HG03354 (cell line): ENCODE measurements around the gene SYT15.
"Not testable (repeated sequence)": the region's sequence is repeated elsewhere in the genome, so short reads cannot be mapped to it uniquely, and the experiment has no call there.

Experiments
- ATAC-seq: cut with Tn5 transposase; IDR thresholded peaks from one replicate; pipeline ENCODE4 v1.9.1; 2021; ENCODE audit warnings: mild to moderate bottlenecking; ENCODE audit not compliant: unreplicated experiment, poor library complexity, severe bottlenecking

SYT15 gene

GRCh38 chr10:46582568-46582967, 3.6 kb downstream of the SYT15 start:
- ATAC-seq, result not testable (repeated sequence)

DNA sequence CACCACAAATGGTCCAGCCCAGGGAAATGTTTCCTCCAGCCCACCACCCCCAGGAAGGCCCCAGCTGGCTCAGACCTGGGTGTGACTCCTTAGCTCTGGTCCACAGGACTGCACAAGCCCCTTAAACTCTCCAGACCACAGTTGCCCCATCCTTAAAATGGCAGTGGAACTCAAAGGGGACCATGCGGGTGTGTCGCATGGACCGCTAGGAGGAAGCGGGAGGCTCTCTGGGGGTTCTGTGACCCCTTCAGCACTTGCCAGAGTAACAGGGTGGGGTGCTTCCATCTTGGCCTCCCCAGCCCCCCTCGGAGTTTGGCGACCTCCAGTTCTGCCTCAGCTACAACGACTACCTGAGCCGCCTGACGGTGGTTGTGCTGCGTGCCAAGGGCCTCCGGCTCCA, 5.3 kb downstream of the SYT15 start:
- ATAC-seq, result not testable (repeated sequence)

DNA sequence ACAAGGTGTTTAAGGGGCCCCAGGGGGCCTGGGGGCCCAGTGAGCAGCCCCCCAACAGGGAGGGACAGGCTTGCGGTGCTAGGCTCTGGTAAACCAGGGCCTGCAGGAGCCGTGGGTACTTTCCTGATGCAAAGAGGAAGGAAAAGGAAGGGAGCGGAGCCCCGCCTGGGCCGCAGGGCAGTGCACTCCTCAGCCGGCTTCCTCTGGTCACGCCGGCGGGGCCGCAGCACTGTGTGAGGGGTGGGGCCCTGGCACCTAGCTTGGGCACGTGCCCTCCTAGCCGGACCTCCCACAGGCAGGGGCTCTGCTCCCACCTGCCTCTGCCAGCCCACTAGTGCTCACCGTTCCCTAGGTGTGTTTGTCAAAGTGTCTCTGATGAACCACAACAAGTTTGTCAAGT, 6.3 kb downstream of the SYT15 start:
- not testable (repeated sequence) for ATAC-seq

DNA sequence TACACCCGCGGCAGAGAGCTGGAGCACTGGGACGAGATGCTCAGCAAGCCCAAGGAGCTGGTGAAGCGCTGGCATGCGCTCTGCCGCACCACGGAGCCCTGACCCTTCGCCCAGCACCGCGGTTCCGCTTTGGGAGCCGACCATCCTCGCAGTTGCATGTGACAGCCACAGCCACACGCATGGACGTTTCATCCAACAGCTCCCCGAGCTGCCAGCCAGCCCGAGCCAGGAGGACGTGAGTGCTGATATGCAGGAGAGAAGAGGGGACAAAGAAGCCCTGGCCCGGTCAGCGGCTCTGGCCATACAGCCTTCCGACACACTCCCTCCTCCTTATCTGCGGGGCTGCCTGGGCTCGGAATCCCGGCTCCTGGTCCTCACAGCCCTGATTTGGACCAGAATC, 8.6 kb downstream of the SYT15 start:
- ATAC-seq, result not testable (repeated sequence)

GRCh38 chr10:46588221-46588620, 9.3 kb downstream of the SYT15 start:
- not testable (repeated sequence) for ATAC-seq

- ATAC-seq, result not testable (repeated sequence)
These were observed 10.7 kb downstream of the SYT15 start for GRCh38 chr10:46589589-46589988.

DNA sequence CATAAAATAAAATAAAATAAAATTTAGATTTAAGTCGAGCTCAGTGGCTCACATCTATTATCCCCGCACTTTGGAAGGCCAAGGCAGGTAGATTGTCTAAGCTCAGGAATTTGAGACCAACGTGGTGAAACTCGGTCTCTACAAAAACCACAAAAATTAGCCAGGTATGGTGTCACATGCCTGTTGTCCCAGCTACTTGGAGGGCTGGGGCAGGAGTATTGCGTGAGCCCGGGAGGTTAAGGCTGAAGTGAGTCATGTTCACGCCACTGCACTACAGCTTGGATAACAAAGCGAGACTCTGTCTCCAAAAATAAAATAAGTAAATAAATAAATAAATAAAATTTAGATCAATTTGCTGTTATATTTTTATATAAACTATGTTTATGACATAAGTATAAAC, 12.1 kb downstream of the SYT15 start:
- ATAC-seq, result not testable (repeated sequence)

- ATAC-seq, result not testable (repeated sequence)
These were observed 14.4 kb downstream of the SYT15 start for GRCh38 chr10:46593307-46593706.

GRCh38 chr10:46594453-46595063, 15.6 kb downstream of the SYT15 start:
- ATAC-seq, result not testable (repeated sequence)

- ATAC-seq, result not testable (repeated sequence)
These were observed 17.6 kb downstream of the SYT15 start for GRCh38 chr10:46596570-46596969.

DNA sequence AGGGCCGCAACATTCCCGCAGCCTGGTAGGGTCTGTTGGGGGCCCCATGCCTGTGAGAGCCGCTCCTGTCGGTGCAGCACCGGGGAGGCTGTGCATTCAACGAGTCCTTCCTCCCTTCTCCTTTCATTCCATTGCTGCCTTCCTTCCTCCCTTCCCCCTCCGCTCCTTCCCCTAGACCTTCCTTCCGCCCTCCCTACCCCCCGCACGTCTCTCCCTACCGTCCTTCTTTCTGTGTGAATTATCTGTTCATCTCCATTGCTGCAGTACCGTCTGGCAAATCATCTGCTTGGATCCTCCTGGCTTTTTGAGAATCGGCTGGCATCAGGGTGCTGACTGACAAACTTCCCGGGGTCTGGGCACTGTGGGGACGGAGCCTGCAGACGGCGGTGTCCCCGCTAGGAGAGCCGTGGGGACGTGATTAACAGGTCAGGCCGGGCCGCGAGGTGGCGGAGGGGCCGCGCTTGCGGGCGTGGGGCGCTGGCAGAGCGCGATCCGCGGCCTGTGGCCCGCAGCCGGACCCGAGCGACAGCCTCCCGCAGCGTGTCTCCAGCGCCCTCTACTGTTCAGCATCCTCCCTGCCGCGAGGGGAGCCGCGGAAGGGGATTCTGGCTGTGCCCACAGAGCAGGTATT, 18.8 kb downstream of the SYT15 start:
- peak; percentile 90 for ATAC-seq

DNA sequence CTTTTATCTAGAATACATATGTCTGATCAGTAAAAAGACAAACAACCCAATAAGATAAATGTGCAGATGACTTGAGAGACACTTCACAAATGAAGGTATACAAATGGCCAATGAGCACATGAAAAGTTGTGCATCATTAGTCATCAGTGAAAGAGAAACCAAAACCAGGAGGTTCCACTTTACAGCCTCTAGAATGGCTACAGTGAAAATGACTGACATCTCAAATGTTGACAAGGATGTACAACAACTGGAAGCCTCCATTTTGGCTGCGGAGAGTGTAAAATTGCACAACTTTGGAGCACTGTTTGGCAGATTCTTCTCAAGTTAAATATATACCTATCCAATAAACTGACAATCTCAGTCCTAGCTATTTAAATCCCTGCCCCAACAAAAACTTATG, 21.6 kb downstream of the SYT15 start:
- ATAC-seq, result peak; percentile 71

DNA sequence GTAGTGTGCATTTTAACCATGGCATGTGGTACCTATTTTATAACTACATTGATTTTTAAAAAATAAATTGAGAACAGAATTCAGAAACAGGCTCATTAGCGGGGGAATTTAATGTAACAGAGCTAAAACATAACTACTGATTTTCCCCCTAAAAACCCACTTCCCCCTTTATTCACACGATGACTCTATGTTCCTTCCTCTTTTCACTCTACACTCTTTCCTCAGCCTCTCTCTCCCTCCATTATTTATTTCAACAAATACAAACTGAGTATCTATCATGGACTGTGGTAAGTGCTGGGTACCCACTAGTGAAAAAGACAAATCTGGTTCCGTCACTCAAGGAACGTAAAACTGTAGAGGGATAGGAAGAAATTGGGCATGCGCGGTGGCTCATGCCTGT, 36.6 kb downstream of the SYT15 start:
- not testable (repeated sequence) for ATAC-seq

GRCh38 chr10:46616227-46616626, 37.3 kb downstream of the SYT15 start:
- not testable (repeated sequence) for ATAC-seq

- not testable (repeated sequence) for ATAC-seq
These were observed 38.2 kb downstream of the SYT15 start for GRCh38 chr10:46617134-46617533.

DNA sequence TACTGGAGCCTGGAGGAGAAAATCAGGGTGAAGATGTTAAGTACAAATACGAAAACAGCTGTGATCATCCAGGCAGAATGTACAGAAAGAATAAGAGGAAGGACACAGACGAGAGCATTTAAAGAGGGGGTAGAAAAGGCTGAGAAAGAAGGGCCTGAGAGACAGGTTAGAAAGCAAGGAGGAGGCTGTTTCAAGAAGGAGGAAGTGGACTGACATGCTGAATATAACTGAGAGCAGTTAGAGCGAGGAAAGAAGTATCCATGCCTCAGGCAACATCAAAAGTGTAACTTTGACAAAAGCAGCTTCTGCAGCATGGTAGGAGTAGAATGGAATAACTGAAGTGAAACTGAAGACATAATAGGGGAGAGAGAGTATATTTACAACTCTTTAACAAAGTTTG, 39.0 kb downstream of the SYT15 start:
- not testable (repeated sequence) for ATAC-seq

DNA sequence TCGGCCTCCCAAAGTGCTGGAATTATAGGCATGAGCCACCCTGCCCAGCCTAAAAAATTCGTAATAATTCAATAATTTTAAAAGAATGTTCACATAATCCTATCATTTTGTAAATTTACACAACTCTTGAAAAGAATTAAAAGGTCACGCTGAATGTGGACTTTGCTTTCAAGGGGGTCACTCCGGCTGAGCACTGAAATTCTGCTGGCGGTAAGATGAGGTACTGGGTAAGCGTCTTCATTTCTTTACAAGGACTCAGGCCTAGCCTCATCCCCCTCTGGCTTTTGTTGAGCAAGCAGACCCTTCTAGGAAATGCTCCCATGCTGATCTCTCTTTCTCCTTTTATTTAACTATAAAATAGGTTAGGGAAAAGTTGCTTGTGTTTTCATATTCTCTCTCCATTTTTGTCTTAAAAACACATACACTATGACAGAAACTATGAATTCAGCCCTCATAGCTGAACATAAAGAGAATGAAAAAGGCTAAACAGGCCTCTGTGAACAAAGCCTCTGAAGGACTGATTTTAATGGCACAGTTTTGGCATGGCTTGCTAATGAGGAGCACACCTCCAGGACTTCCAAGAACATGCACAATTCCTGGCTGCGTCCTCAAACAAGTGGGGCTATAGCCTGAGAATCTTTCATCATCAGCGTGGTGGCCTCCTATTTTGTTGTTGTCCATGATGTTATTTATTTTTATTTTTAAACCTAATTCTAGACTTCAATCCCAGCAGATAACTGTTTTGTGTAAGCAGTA, 45.1 kb downstream of the SYT15 start:
- not testable (repeated sequence) for ATAC-seq

DNA sequence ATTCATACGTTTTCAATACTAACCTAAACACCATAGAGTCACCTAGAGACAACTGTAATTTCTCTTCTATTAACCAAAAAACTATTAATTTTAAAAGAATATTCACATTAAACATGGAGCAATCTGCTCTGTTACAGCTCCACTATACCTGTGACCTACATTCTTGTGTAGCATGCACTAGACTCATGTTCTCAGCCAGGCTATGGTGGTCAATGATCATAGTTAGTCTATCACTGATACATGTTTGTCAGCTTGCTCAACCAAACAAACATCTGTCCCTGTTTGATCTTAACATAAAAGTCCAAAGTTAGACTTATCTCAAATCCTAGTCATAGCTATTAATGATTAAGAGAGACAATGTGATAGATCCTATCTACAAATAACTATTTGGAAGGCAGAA, 50.9 kb downstream of the SYT15 start:
- ATAC-seq, result not testable (repeated sequence)

GRCh38 chr10:46630816-46631215, 51.9 kb downstream of the SYT15 start:
- not testable (repeated sequence) for ATAC-seq

- not testable (repeated sequence) for ATAC-seq
These were observed 52.8 kb downstream of the SYT15 start for GRCh38 chr10:46631683-46632082.

DNA sequence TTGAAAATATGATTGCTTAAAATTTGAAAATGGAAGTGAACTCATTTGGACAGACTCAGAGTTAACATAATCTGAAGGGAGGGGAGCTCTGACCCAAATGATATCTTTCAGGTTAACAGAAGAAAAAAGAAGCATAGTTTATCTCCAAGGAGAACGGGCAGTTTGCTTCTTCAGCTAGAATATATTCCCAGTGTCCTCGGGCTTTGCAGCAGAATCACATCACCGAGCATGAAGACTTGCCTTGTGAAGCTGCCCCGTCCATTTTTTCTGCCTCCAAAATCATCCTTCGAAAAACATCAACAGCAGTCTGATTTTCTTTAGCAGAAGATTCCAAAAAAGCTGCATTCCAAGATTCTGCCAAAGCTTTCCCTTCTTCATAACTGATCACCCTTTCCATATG, 55.8 kb downstream of the SYT15 start:
- ATAC-seq, result not testable (repeated sequence)
